DND-41 (cell line): ENCODE measurements around the gene TSPEAR.

Experiments
- ATAC-seq: fragments of 200-7000 bp; cut with Tn5 transposase; 3 replicates; pipeline ENCODE4 v1.9.1; 2021; ENCODE audit warnings: low read depth; ENCODE audit not compliant: insufficient read depth
- DNase-seq: peaks from one replicate; pipeline ENCODE4 v3.0.0-alpha.2; 2020
- H2AFZ ChIP-seq: 2 replicates; pipeline ENCODE4 v1.6.0; 2012; ENCODE audit warnings: low read depth, low read length
- H3K27ac ChIP-seq: 2 replicates; pipeline ENCODE4 v1.5.1; 2012; ENCODE audit warnings: low read length, inconsistent platforms
- H3K27me3 ChIP-seq: fragments of 200-600 bp; sonication (generic); 2 replicates; pipeline ENCODE4 v1.6.0; 2012; ENCODE audit warnings: low read length, mild to moderate bottlenecking, inconsistent platforms; ENCODE audit not compliant: insufficient read depth, poor library complexity
- H3K36me3 ChIP-seq: 2 replicates; pipeline ENCODE4 v1.5.1; 2012; ENCODE audit warnings: low read length, inconsistent platforms; ENCODE audit not compliant: insufficient read depth
- H3K4me1 ChIP-seq: 2 replicates; pipeline ENCODE4 v1.5.1; 2012; ENCODE audit warnings: mild to moderate bottlenecking, low read length; ENCODE audit not compliant: insufficient read depth
- H3K4me2 ChIP-seq: 2 replicates; pipeline ENCODE4 v1.6.0; 2012; ENCODE audit warnings: mild to moderate bottlenecking, moderate library complexity, low read length, inconsistent platforms; ENCODE audit not compliant: insufficient read depth
- H3K4me3 ChIP-seq, 2 experiments: fragments of 200-600 bp in 1 of 2; shearing (Covaris generic) in 1 of 2; 2 replicates each; pipeline ENCODE4 v1.5.1; 2012 to 2016; ENCODE audit warnings: inconsistent platforms in 2 of 2, low read length in 2 of 2, mild to moderate bottlenecking in 2 of 2, low read depth in 1 of 2, moderate library complexity in 1 of 2
- H3K79me2 ChIP-seq: 2 replicates; pipeline ENCODE4 v1.6.0; 2012; ENCODE audit warnings: low read length, inconsistent platforms; ENCODE audit not compliant: insufficient read depth
- H3K9ac ChIP-seq: 2 replicates; pipeline ENCODE4 v1.6.0; 2012; ENCODE audit warnings: low read depth, mild to moderate bottlenecking, inconsistent platforms, low read length, moderate library complexity
- H3K9me3 ChIP-seq: 2 replicates; pipeline ENCODE4 v1.5.1; 2012; ENCODE audit warnings: low read length, moderate library complexity, mild to moderate bottlenecking, inconsistent platforms; ENCODE audit not compliant: insufficient read depth, severe bottlenecking
- H4K20me1 ChIP-seq: 2 replicates; pipeline ENCODE4 v1.6.0; 2012; ENCODE audit warnings: low read length; ENCODE audit not compliant: insufficient read depth
- EZH2 ChIP-seq: IDR thresholded peaks from 3 replicates; pipeline ENCODE4 v1.6.1; 2012; ENCODE audit warnings: borderline replicate concordance, low read depth, mild to moderate bottlenecking, moderate library complexity, low read length, inconsistent platforms; ENCODE audit not compliant: severe bottlenecking
- TF ChIP-seq, protein P1 (sequence below): IDR thresholded peaks from 2 replicates; pipeline ENCODE4 v1.5.1; 2012; ENCODE audit warnings: borderline replicate concordance, low read length, moderate library complexity, mild to moderate bottlenecking; ENCODE audit not compliant: poor library complexity, severe bottlenecking; ENCODE audit errors: extremely low read depth

TSPEAR gene

DNA sequence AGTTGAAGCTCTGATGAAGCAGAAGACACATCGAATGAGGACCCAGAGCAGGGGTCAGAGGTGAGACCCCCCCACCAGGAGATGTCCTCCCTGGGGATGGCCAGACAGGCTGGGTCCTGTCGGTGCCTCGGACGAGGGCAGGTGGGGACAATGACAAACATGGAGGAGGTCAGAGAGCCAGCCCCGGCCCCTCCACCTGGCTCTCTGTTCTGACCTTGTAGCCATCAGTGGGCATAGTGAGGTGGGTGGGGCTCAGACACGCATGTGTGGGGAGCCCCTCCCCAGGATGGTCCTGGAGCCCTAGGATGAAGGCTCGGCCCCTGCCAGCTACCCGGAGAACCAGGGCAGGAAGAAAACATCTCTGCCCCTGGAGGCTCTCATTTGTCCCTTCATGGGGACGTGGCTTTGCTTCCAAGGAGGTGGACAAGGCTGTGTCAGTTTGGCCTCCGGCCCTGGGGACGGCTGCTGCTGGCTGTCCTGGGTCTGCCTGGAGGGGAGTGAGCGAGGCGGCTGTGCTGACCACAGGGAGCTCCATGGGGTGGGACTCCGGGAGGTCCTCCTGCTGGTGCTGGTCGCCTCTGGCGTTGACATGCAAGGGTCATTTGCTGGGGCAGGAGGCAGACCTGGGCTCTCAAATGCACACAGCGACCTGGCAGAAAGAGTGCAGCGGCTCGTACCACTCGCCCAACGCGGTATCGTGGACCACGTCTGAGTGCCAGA, 121.6 kb downstream of the TSPEAR start:
- Histone ChIP-seq H3K4me3 (no peak overlapping the region), H3K79me2 (no peaks in the 10 kb centered on the region), H3K36me3 (no peaks in the 10 kb centered on the region), H2AFZ (no peak overlapping the region), H3K4me2 (no peak overlapping the region), H3K9me3 (no peaks in the 10 kb centered on the region), H3K27me3 (peaks cover 7% of the 10 kb centered on the region), H3K4me1 (no peaks in the 10 kb centered on the region), H3K27ac (no peak overlapping the region), H4K20me1 (no peaks in the 10 kb centered on the region), H3K9ac (no peak overlapping the region)
- no peak for DNase-seq
- TF ChIP-seq EZH2 = no peak
- TF ChIP-seq, protein P1, sequence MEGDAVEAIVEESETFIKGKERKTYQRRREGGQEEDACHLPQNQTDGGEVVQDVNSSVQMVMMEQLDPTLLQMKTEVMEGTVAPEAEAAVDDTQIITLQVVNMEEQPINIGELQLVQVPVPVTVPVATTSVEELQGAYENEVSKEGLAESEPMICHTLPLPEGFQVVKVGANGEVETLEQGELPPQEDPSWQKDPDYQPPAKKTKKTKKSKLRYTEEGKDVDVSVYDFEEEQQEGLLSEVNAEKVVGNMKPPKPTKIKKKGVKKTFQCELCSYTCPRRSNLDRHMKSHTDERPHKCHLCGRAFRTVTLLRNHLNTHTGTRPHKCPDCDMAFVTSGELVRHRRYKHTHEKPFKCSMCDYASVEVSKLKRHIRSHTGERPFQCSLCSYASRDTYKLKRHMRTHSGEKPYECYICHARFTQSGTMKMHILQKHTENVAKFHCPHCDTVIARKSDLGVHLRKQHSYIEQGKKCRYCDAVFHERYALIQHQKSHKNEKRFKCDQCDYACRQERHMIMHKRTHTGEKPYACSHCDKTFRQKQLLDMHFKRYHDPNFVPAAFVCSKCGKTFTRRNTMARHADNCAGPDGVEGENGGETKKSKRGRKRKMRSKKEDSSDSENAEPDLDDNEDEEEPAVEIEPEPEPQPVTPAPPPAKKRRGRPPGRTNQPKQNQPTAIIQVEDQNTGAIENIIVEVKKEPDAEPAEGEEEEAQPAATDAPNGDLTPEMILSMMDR = no peak
- ATAC-seq = no peak

DNA sequence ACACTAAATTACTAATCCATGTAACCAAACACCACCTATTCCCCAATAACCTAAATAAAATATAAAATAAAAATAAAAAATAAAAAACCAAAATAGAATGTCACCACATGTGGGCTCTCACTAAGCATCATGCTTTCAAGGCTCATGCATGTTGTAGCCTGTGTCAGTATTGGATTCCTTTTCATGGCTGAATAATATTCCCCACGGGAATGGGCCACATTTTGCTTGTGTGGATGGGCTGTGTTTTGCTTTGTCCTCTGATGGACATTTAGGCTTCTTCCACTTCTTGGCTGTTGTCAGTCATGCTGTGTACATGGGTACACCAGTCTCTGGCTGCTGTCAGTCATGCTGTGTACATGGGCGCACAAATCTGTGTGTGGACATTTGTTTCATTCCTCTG, 122.3 kb downstream of the TSPEAR start:
- DNase-seq (no peak), ATAC-seq (no peak)
- Histone ChIP-seq H3K9me3 (no peaks in the 10 kb centered on the region), H3K4me3 (no peak overlapping the region), H3K4me2 (no peak overlapping the region), H3K79me2 (no peaks in the 10 kb centered on the region), H3K27me3 (peaks cover 7% of the 10 kb centered on the region), H3K36me3 (no peaks in the 10 kb centered on the region), H2AFZ (no peak overlapping the region), H3K9ac (no peak overlapping the region), H3K4me1 (no peaks in the 10 kb centered on the region), H3K27ac (no peak overlapping the region), H4K20me1 (no peaks in the 10 kb centered on the region)
- no peak for TF ChIP-seq EZH2
- TF ChIP-seq, protein P1 = no peak

DNA sequence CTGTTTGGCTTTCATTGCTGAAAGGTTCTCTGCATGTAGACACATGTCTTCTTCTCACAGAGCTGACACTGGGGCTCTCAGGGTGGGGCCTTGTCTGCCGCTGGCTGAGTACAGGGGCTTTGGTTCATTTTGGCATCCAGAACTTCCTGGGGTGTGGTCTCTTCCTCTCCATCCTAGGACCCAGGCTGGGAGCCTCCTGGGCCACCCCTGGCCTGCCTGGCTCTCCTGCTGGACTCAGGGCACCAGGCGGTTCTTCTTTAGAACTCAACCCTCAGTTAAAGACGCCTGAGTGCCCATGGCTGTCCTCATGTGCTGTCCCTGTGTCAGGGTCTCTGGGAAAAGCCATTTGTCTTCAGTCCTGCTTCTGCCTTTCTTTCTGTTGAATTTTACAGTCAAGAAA, 125.5 kb downstream of the TSPEAR start:
- peaks cover 8% of the 10 kb centered on the region for H3K9me3 ChIP-seq
- H4K20me1 ChIP-seq = no peaks in the 10 kb centered on the region
- H3K9ac ChIP-seq = no peak overlapping the region
- DNase-seq = no peak
- no peak overlapping the region for H3K27ac ChIP-seq
- no peaks in the 10 kb centered on the region for H3K4me1 ChIP-seq
- H3K79me2 ChIP-seq = no peaks in the 10 kb centered on the region
- peaks cover 7% of the 10 kb centered on the region for H3K27me3 ChIP-seq
- no peak overlapping the region for H3K4me3 ChIP-seq
- H3K36me3 ChIP-seq = no peaks in the 10 kb centered on the region
- H3K4me2 ChIP-seq = no peak overlapping the region
- no peak for ATAC-seq
- no peak overlapping the region for H2AFZ ChIP-seq
- TF ChIP-seq EZH2 = no peak

DNA sequence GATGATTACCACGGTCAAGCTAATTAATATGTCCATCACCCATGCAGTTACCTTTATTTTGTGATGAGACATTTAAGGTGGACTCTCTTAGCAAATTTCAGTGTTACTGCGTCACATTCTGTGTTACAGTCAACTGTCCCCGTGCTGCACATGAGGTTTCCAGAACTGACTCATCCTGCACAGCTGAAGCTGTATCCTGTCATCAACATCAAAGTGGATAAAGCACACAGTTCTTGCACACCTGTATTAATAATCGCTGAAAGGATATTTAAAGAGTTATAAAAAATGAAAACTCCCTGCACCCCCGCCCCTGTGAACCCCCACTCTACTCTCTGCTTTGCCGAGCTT, 127.6 kb downstream of the TSPEAR start:
- H3K36me3 ChIP-seq = no peaks in the 10 kb centered on the region
- no peak for TF ChIP-seq EZH2
- TF ChIP-seq, protein P1 = no peak
- H3K9me3 ChIP-seq = peaks cover 9% of the 10 kb centered on the region
- no peaks in the 10 kb centered on the region for H4K20me1 ChIP-seq
- DNase-seq (no peak), ATAC-seq (no peak)
- no peaks in the 10 kb centered on the region for H3K79me2 ChIP-seq
- H3K27me3 ChIP-seq = peaks cover 7% of the 10 kb centered on the region
- no peak overlapping the region for H3K27ac ChIP-seq
- H3K4me3 ChIP-seq = no peak overlapping the region
- H3K4me1 ChIP-seq = no peaks in the 10 kb centered on the region
- H3K4me2 ChIP-seq = no peak overlapping the region
- H2AFZ ChIP-seq = no peak overlapping the region
- no peak overlapping the region for H3K9ac ChIP-seq
